ENCODE data around the gene SRPRB. TPM values are rescaled to one million over a fixed set of nuclear protein-coding genes. Genes with fewer than 3 reads are reported as not detected.

The SRPRB gene
- total RNA-seq, 2 donors from 2014 or later: 36.8 to 51.8 TPM

DNA sequence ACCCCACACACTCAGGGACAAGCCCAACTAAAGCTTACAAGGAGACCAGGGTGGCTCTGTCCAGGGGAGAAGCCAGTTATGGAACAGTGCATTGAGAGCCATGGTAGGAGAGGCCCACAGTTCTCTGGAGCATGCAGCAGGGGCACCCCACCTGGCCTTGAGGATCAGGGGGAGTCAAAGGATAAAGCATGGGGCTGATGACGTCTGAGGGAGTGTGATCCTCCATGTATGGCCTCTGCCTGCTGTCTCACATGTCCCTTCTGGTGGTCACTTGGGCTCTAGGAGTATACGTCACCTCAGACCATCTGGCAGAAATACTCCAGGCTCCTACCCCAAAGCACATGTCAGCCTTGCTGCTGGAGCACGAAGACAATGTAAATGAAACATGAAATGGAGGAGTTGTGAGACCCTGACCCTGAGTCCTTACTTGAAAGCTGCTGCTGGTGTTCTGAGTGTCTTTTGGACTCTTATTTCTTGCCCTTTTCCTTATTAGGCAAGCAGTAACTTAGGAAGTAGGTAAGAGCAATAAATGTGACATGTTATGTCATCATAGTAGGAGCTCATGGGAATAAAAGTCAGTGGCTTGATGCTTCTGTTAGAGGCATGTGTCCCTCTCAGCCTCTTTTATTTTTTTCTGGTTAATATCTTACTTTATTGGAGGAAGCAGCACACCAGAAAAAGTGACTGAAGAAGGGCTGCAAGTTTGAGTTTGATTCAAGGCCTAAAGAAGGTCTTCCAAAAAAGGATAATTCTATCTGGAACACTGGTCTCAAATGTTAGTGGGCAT, 15.5 kb downstream of the SRPRB start:
- ATAC-seq: no peak
- intact Hi-C loops (cut with DNase I): loop anchor here (5.0 to 10.0 kb wide), 2 partner anchors 74 to 81 kb away; partner anchors contain the start of gene RAB6B (in 1 of the 2)
- DNase-seq: no peak

DNA sequence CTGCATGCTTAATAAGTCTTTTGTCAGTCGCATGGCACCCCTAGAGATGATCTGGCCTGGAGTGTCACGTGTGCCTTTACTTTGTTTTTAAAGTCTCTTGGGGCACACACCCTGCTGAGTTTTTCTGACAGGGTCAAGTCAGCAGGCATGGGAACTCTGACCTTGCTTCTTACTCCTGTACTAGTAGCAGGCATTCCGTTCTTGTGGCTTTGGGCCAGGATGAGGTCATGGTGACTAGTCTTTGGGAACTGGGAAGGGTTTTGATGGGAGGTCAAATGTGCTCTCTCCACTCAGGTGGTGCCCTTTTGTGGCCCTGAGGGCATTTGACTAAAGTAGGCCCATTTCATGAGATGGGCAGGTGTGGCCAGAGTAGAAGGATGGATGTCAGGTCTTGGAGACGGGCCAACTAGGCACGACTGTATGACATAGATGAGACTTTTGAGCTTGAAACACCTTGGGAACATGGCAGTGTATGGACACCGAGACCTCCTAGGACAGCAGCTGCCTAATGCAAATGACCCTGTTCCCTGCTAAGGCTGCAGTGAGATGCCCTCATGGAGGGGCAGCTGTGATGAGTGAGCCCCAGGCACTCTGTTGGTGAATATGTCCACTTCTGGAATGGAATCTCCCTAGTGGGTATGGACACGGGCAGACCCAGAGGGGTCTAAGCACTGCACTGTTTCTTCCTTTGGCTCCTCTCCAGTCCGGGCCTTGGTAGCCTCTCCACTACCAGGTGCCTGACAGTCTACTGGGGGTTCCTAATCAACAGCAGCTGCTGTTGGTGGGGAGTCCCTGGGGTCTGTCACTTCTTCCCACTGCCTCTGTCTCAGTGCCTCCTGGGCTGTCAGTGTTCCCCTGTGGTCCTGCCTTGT, 16.4 kb downstream of the SRPRB start:
- intact Hi-C loops (cut with DNase I): loop anchor here (5.0 to 10.0 kb wide), 2 partner anchors 73 to 80 kb away; partner anchors contain the start of gene RAB6B (in 1 of the 2)
- ATAC-seq (peak in 1 of 2 donors; percentile 54), DNase-seq (peak; percentile 88)

DNA sequence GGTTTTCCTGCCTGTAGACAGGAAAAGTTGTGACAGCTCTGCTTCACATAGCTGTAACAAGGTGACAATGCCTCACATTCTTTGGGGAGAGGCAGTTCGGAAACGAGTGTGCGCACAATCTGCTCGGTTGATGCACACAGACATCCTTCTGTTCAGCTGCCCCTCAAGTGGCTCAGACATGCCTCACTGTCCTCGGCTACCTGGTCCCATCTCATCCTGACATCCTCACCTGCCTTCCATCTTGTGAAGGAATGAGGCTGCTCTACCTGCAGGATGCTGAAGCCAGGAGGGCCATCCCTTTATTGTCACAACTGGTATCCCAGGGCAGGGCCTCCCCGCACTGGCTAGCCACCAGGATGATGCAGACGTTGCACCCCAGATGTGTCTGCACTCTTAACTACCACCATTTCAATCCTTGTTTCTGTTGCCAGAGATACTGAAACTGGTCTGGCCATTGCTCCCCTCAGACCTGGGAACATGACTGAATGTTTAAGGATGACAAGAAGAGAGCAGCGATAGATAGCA, 19.4 kb downstream of the SRPRB start:
- DNase-seq: no peak

DNA sequence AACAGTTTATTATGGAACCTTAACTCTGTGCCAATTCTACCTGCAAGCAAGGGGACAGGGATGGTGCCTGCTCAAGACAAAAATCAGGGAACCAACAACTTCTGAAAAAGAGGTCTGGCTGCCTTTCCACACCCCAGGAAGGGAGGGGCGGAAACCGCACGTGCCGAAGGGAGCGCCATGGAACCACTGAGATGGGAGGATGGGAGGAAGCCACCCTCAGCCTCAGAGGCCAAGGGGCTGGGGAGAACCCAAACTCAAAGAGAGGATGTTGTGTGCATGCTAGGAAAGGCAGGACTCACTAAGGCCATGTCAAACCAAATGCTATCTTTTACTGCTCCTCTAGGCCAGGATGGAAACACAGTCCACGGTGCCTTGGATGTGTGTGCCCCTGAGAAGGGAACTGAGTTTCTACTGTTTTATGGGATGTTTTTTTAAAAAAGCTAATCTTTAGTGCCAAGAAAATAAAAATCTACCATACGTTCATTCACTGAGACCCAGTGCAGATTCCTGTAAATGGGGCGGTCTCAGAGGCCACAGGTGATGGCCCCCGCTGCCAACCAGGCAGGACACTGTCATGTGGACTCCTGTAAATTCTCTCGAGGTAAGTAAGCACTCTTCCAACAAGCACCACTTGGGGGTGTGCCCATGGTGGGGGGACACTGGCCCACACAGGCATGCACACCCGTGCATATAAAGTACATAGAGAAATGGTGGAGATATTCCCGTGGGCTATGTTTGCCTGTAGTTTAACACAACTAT, 20.5 kb downstream of the SRPRB start:
- ATAC-seq (no peak), DNase-seq (no peak)

More for the DNA sequence above, 19.4 kb downstream of the SRPRB start:
- ATAC-seq: no peak
- intact Hi-C loops (cut with DNase I): loop anchor here (5.0 to 10.0 kb wide), 2 partner anchors 70 to 77 kb away; partner anchors contain the start of gene RAB6B (in 1 of the 2)

DNA sequence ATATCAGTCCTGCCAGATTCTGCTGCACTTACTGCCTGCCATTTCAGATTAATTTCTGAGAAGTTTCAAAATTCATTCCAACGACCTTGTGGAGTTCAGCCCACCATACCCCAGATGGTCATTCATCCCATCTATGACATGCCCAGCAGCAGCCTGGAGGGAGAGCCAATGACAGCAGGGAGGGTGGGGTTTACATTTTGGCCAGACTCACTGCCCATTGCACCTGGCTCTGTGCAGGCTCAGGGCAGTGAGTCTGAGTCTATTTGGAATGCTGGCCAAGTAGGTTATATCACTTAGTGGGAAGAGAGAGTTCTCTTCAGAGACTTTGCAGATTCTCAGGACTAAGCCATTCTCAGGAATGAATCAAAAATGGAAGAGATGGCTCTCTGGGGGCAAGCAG, 21.5 kb downstream of the SRPRB start:
- intact Hi-C loops (cut with DNase I): loop anchor here in 1 of 2 donors (10.0 kb wide), 1 partner anchor 68 kb away; the partner anchor contains the start of gene RAB6B
- DNase-seq (no peak), ATAC-seq (no peak)

More for the DNA sequence above, 20.5 kb downstream of the SRPRB start:
- intact Hi-C loops (cut with DNase I): loop anchor here in 1 of 2 donors (10.0 kb wide), 1 partner anchor 69 kb away; the partner anchor contains the start of gene RAB6B

DNA sequence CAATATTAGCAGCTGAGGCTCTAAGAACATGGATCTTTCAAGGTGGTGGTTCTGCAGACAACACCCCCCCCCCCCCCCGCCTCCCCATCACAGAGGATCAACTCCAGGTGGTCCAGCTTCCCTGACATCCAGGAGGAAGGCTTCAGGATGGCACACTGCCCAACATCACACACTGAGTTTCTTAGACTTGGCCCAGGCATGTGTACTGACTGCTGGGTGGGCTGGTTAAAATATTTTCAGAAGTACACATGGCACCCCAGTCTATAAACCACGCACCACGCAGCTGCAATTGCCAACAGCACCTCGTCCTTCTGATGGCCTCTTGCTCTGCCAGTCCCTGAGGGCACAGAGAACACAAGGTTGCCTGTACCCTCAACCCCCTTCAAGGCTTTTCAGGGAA, 22.1 kb downstream of the SRPRB start:
- ATAC-seq (no peak), DNase-seq (no peak)
- intact Hi-C loops (cut with DNase I): loop anchor here in 1 of 2 donors (10.0 kb wide), 1 partner anchor 67 kb away; the partner anchor contains the start of gene RAB6B

DNA sequence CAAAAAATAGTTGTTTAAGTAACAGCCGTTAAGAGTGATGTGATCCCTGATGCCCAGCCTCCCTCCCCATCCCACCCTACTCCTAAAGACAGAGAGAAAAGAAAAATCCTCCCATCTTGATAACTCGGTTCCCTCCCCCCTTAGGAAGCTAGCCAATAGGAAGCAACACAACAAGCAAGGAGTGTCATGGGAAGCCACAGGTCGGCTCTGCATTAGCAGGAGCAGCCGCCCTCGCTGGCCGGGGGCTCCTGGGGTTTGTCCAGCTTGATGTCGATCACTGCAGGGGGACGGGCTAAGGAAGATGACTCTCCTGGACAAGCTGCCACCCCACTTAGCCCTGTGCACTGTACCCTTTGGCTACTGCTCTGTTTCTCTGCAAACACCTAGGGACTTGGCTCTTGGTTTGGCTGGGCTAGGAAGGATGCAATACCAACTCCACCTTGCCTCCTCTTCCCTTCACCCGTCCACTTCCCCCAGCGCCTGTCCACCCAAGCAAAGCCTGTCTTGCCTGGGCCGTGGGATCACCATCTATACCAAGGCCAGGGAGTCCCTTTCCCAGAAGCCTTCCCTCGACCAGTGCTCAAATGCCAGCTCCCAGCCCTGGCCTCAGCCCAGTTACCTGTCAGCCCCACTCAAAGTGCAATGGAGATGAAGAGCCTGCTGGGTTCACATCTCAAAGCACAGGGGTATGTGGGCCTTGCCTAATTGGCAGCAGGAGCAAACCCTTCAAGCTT, 23.1 kb downstream of the SRPRB start:
- ATAC-seq (peak; percentile 58 to 62), DNase-seq (no peak)

DNA sequence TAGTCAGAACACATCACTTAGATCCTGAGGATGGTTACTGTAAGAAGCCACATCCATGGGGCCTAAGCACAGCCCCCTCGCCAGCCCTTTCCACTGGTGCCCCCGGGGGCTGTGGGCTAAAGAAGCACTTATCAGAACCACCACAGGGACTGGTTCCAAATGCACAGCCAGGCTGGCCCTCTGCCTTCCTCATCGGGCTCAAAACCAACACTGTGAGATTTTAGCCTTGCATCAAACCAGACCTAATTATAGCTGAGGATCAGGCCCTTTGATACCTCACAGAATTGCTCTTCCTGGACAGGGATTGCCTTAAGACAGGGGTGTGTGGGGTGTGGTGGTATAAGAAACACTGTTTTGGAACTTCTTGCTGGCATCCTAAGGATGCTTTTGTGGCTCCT, 23.7 kb downstream of the SRPRB start:
- no peak for DNase-seq
- ATAC-seq: peak; percentile 45 to 63
- intact Hi-C loops (cut with DNase I): loop anchor here in 1 of 2 donors (10.0 kb wide), 1 partner anchor 65 kb away; the partner anchor contains the start of gene RAB6B

More for the DNA sequence above, 23.1 kb downstream of the SRPRB start:
- intact Hi-C loops (cut with DNase I): loop anchor here in 1 of 2 donors (10.0 kb wide), 1 partner anchor 66 kb away; the partner anchor contains the start of gene RAB6B

DNA sequence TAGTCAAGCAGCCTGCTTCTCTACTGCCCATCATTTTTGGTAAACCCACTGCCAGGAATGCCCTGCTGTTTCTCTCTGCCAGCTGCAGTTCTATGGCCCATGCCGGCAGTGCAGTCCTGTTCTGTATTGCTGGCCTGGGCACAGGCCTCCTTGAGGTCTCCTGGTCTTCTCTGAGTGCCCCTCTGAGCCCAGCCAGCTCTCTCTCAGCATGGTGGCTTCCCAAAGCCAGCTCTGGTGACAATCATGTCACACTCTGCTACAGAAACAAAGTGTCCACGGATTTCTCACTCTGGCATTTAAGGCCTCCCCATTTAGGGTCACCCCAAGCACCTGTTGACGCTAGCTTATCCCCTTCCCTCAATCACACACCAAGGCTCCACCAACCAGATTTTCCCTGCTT, 24.5 kb downstream of the SRPRB start:
- peak; percentile 12 to 67 for ATAC-seq
- DNase-seq: no peak
- intact Hi-C loops (cut with DNase I): no loop called here

DNA sequence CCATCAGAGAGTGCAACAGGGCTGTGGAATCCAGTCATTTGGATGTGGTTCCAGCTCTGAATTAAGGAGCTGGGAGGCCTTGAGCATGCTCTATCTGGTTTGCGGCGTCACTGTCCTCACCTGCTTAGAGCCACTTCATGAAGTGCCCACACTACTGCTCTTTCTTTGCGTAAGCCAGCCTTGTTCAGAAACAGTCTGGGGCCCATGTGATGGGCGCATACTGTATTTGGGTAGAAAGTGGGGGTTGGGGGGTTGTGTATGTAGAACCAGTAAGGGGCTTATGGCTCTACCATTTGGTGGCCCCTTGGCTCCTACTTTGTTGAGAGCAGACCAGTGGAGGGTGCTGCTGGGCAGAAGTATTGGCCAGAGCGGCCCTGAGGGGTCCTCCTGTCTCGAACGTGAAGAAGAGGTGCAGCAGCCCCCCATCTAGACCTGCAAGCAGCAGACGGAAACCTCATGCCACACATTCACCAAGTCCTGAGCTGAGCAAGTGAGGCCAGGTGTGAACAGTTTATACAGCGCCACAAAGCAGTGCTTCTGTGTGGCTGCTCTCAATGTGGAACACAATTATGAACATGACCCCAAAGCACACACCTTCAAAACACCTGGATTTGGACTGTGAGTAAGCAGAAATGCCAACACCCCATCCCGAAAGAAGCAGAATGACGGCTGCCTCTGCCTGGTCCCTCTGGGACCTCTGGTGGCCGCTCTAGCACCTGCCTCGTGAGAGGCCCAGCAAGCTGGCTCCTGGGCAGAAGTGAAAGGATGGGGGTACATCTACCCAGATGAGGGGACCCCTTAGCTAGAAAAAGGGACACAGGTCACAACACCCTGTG, 26.6 kb downstream of the SRPRB start:
- DNase-seq (no peak), ATAC-seq (no peak)

DNA sequence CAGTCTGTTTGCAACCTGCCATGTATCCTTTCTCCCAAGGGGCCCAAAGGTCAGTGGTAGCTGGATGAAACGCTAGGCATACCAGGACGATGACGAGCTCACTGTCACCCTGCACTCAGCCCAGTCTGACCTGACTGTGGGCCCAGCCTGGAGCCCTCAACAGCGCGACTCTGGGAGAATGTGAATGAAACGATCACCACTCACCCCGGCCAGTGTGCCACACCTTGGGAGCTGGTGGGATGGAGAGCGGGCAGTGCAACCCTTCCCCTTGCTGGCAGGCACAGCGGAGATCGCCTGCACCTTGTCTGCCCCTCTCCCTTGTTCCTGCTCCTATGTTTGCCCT, 27.2 kb downstream of the SRPRB start:
- ATAC-seq: no peak
- DNase-seq: no peak
- intact Hi-C loops (cut with DNase I): no loop called here

More for the DNA sequence above, 26.6 kb downstream of the SRPRB start:
- intact Hi-C loops (cut with DNase I): no loop called here

DNA sequence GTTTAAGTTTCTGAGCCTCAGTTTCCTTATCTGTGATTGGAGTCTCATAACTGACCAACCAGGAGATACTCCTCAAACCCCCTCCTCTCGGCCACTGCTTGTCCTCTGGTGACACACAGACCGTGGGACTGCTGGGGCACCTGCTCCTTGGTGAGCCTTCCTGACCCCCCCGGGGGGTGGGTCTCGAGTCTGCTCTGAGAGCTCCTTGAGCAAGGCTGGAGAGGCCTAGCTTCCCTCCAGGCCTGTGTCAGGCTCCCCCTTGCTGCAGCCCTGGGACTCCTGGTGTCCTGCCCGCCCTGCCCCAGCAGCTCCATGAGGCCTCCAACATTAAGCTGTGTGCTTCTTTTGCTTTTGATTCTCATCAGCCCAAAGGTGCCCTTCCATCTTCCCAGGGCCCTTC, 27.7 kb downstream of the SRPRB start:
- DNase-seq (no peak), ATAC-seq (no peak)
- intact Hi-C loops (cut with DNase I): no loop called here

DNA sequence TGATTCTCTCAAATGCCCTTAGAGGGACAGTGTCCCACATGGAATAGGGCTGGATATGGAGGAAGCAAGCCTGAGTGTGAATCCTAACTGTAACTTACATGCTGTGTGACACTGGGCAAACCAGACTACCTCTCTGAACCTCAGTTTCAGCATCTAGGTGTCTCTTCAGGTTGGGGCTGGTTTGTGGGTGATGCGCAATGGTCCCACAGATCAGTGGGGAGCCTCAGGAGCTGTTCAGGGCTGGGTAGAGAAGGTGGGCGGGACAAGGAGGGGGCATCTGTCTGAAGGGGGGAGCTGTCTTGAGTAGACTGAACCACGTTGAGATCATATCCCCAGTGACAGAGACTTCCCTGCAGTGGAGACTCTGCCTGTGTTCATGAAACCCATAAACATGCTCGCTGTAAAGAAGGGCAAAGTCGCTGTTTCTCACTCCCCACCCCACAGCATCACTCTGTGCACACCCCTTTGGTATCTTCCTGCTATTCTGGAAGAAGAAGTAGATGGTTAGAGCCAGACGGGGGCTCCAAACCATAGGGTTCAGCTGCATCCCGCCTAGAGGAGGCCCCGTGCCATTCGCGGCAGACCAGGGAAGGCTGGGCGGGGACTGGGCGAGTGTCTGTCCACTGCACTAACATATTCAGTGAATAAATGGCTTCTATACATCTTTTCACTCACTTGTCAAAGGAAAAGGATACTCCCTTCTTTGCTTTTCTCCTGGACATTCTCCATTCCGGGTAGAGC, 28.4 kb downstream of the SRPRB start:
- DNase-seq: no peak
- no peak for ATAC-seq
- intact Hi-C loops (cut with DNase I): no loop called here

DNA sequence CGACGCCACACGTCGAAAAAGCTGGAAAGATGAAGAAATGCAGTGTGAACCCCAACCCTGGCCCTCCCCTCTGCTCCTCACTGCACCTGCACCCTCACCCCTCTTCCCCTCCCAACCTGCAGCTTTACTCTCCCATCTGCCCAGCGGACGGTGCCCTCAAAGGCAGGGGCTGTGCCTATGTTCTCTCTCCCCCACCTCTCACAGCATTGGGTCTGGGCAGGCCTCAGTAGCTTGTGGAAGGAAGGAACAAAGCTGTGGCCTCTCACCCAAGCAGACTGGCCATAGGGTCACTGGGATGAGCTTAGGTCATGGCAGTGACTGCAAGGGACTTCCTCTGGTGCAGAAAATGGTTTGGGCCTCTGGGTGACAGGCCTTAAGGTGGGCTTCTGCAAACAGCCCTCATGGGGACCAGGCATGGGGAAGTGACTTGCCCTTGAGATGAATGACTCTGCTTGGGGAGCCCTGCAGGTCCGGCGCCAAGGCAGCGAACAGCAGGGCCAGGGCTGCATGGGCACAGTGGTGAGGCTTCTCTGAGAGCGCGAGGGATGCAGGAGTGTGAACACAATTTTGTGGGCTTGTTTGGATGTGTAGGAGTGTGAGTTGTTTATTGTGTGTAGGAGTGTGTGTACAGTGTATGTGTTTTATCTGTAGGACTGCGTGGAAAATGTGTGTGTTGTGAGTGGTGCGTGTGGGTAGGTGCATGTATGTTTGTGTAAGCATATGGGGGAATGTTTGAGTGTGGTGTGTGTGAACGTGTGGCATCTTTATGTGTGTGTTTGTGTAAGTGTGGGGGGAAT, 29.2 kb downstream of the SRPRB start:
- DNase-seq (no peak), ATAC-seq (no peak)
- intact Hi-C loops (cut with DNase I): no loop called here

DNA sequence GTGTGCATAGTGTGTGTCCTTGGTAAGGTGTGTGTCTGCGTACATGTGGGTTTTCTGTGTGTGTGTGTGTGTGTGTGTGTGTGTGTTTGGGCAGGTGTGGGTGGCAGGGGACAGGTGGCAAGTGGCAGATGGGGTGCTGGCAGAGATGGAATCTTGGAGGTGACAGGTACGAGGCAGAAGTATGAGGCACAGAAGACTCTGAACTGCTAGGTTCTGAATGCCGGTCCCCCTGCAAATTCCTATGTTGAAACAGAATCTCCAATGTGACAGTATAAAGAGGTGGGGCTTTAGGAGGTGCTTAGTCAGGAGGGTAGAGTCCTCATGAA, 29.8 kb downstream of the SRPRB start:
- ATAC-seq: no peak
- intact Hi-C loops (cut with DNase I): no loop called here

DNA sequence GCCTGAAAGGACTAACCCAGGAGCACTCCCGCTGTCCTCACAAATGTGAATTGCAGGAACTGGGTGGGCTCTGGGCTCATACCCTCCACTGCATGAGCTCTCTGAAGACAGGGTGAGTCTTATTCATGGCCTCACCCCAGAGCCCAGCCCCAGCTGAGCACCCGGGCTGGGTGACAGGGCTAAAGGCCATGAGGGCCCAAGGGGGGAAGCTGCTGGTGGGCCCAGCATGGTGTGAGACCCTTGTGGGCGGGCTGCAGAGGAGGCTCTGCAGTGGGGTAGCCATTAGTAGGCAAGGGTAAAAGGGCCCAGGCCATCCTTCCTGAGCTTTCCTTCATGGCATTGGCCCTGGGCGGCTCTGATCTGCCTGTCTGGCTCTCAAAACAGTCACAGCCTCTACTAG, 30.3 kb downstream of the SRPRB start:
- ATAC-seq: no peak
- no peak for DNase-seq
- intact Hi-C loops (cut with DNase I): no loop called here

More for the DNA sequence above, 29.8 kb downstream of the SRPRB start:
- no peak for DNase-seq
